AG10803 (cell line): ENCODE results near the gene CRNKL1.
A peak's percentile ranks its signal among the peaks of the same experiment; 100 is the strongest.

Source experiments
- DNase-seq: peaks from one replicate; pipeline ENCODE4 v3.0.0; 2010; ENCODE audit warnings: low read depth
- H3K4me3 ChIP-seq: 2 replicates; pipeline ENCODE4 v1.5.1; 2011; ENCODE audit warnings: mild to moderate bottlenecking, low read length, control low read depth
- TF ChIP-seq, protein P1 (sequence below): conservative IDR thresholded peaks from 2 replicates; pipeline ENCODE4 v1.5.1; 2011; ENCODE audit warnings: mild to moderate bottlenecking, low read length, control low read depth, inconsistent platforms

Gene CRNKL1

DNA sequence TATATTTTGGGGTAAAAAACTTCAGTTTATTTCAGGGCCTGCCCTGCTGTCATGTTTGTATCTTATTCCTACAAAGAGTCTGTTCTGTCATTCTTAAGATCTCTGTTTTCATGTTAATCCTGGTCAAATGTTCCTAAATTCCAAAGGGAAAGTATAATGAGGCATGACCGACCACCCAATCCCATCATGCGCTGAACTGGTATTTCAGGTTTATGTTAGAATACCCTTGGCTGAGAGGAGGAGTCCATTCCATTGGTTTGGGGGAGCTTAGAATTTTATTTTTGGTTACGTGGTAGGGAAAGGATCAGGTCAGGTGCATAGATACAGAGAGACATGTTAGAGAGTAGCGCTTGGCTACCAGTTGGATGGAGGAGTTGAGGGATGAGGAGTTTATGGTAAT lies 25.8 kb upstream of the CRNKL1 start:
- no peak overlapping the region for H3K4me3 ChIP-seq
- no peak for DNase-seq
- TF ChIP-seq, protein P1, sequence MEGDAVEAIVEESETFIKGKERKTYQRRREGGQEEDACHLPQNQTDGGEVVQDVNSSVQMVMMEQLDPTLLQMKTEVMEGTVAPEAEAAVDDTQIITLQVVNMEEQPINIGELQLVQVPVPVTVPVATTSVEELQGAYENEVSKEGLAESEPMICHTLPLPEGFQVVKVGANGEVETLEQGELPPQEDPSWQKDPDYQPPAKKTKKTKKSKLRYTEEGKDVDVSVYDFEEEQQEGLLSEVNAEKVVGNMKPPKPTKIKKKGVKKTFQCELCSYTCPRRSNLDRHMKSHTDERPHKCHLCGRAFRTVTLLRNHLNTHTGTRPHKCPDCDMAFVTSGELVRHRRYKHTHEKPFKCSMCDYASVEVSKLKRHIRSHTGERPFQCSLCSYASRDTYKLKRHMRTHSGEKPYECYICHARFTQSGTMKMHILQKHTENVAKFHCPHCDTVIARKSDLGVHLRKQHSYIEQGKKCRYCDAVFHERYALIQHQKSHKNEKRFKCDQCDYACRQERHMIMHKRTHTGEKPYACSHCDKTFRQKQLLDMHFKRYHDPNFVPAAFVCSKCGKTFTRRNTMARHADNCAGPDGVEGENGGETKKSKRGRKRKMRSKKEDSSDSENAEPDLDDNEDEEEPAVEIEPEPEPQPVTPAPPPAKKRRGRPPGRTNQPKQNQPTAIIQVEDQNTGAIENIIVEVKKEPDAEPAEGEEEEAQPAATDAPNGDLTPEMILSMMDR, result no peak

DNA sequence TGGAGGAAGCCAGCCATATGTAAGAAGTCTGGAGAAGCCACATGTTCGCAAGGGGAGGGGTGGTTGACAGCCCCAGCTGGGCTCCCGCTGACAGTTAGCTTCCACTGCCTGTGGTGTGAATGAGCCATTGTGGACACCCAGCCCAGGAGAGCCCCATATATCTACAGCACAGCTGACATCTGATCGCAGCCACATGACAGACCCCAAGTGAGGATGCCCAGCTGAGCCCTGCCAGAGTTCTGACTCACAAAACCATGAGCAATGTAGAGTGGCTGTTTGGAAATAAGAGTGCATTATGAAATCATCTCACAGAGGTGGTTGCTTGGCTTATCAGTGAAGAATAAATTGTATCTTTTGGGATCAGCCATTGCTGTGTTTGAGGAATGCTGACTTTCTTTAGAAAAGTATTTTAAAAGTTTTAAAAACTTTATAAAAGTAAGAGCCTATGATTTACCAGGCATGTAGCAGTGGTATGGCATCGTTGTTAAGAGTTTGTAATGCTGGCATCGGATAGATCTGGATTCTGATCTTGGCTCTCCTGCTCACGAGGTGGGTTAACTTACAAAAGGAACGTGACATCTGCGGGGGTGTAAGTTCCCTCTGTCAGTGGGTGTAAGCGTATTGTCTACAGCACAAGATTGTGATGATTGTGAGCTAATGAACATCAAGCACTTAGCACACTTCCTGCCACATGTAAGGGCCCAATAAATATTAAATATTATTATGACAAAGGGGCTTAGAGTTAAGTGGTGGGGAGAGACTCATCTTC lies 24.2 kb upstream of the CRNKL1 start:
- no peak overlapping the region for H3K4me3 ChIP-seq
- TF ChIP-seq, protein P1, result no peak
- peak; percentile 85 for DNase-seq

DNA sequence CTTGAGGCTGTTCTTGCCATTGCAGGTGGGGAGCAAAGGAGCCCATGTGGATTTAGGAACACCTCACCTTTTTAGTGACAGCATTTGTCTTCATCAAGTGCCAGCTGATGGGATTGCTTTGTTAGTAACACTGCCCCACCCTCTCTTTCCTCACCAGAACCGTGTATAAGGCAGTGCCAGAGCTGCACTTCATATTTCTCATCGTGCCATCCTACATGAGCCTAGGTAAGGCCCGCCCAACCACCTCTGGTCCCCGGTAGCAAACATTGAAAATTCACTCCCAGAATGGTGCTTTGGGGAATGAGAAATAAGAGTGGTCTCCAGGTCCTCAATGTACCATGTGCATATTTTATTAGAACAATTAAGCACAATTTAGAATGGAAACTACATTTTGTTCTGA lies 22.8 kb upstream of the CRNKL1 start:
- H3K4me3 ChIP-seq, result no peak overlapping the region
- TF ChIP-seq, protein P1, result no peak
- DNase-seq, result no peak

DNA sequence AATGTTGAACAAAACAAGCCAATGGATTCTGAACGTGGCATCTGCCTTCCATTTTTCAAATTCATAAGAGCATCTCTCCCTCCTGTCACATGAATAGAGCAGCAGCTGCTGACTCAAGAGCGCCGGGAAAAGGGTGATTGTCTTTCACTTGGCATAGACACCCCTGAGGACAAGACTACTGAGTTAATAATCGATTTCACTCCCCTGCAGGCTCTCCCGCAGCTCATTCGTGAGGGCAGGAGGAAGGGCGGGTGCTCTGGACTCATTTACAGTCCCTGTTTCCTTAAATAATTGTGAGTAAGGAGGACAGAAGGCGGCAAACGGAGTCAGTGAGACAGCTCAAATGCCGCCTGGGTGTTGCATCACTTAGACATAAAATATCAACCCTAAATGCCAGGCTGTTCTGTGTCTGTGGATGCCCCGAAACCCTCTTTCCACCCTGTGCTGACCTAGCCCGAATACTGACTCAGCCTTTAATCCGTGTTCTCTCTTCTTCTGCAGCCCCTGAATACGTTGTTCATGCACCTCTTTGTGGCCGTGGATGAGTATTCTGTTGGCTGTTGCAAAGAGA lies 21.6 kb upstream of the CRNKL1 start:
- no peak for DNase-seq
- H3K4me3 ChIP-seq, result no peak overlapping the region
- TF ChIP-seq, protein P1, result no peak

DNA sequence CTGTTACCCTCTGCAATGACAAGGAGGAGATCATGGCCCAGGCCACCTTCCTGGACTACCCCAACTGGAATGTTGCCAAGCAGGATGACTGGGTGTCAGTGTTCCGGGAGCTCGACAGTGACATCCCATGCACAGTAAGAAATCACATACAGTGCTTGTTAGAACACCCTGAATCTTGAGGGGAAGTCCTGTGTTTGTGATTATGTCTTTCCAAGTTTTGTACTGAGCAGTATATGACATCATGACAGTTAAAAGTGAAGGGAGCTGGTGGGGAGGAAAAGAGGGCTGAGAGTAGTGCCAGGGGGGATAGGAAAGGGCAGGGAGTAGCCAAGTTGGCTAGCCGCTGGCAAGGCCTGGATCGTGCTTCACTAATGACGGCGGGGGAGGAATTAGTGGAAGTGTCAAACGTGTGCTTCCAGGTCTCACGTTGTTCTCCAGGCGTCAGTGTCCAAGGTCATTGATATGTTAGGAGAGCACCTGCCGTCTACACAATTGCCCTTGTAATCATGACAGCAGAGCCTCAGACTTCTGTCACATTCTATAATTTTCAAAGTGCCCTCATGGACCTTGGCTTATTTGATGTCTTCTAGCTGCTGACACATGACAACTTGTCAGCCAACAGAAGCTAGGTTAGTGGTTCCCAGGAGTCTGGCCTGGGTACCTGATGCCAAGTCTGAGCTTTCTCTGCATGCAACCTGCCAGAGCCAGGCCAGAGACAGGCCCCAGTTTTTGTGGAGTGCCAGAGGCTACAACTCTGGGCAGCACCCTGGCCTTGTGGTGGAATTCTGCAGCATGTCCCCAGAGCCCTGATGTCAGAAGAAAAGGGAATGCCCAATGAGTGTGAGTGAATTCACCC lies 18.8 kb upstream of the CRNKL1 start:
- no peak for DNase-seq
- no peak overlapping the region for H3K4me3 ChIP-seq
- TF ChIP-seq, protein P1, result no peak

DNA sequence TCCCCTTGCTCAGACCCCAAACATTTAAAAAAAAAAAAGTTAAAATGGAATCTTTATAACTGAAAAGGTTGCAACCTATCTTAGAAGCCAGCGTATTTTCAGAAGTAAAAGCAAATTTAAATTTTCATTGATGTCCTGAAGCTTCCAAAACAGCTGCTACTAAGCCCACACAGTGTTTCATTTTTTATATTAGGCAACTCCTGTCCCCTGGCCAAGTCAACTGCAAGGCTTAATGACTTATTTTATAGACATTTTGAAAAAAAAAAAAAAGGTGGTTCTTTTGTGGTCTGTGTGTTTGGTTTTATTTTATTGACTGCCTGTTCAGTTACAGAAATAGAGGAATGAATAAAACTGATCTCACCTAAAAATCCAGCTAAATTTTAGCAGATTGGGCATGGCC lies 13.1 kb upstream of the CRNKL1 start:
- TF ChIP-seq, protein P1, result no peak
- H3K4me3 ChIP-seq, result no peak overlapping the region
- DNase-seq, result peak; percentile 28
